ENCODE measurements around the gene INTS1.

DNA sequence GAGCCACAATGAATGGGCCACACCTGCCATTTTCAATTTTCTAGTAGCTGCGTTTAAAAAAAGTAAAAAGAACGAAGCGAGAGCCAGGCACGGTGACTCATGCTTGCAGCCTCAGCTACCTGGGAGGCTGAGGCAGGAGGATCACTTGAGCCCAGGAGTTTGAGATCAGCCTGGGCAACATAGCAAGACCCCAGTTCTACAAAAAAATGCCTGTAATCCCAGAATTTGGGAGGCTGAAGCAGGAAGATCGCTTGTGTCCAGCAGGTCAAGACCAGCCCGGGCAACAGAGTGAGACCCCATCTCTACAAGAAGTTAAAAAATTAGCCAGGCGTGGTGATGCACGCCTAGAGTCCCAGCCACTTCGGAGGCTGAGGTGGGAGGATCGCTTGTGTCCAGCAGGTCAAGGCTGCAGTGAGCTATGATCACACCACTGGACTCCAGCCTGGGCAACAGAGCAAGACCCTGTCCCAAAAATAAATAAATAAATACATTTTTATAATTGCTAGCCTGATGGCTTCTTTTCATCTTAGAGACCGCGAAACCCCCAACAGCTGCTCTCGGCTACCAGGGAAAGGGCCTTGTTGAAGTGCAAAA lies 77.0 kb downstream of the INTS1 start:
- TF ChIP-seq, protein P1, sequence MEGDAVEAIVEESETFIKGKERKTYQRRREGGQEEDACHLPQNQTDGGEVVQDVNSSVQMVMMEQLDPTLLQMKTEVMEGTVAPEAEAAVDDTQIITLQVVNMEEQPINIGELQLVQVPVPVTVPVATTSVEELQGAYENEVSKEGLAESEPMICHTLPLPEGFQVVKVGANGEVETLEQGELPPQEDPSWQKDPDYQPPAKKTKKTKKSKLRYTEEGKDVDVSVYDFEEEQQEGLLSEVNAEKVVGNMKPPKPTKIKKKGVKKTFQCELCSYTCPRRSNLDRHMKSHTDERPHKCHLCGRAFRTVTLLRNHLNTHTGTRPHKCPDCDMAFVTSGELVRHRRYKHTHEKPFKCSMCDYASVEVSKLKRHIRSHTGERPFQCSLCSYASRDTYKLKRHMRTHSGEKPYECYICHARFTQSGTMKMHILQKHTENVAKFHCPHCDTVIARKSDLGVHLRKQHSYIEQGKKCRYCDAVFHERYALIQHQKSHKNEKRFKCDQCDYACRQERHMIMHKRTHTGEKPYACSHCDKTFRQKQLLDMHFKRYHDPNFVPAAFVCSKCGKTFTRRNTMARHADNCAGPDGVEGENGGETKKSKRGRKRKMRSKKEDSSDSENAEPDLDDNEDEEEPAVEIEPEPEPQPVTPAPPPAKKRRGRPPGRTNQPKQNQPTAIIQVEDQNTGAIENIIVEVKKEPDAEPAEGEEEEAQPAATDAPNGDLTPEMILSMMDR (IDR thresholded peaks at IDR 0.05): no peak
- TF ChIP-seq POLR2A (IDR thresholded peaks at IDR 0.05) (no peak), POLR2AphosphoS5 (IDR thresholded peaks at IDR 0.05) (no peak)
